CD14-positive monocyte (primary cell): ENCODE data around the gene SLC16A9. TPM values are rescaled to one million over a fixed set of nuclear protein-coding genes. Genes with fewer than 3 reads are reported as not detected.

ENCODE experiments used
- DNase-seq, 3 donors: peaks; one replicate each; pipeline ENCODE4 v3.0.0-alpha.2; 2011 to 2022
- H2AFZ ChIP-seq: 2 replicates; pipeline ENCODE4 v1.6.0; 2012; ENCODE audit warnings: mild to moderate bottlenecking, low read depth, low read length, inconsistent platforms; ENCODE audit not compliant: insufficient read depth, poor library complexity, severe bottlenecking
- H3K27ac ChIP-seq, 2 donors: 1 replicate in 1 of 2; 2 replicates in 1 of 2; pipeline ENCODE4 v1.5.1; 2012 to 2013; ENCODE audit warnings: low read length in 2 of 2, control low read depth in 1 of 2, inconsistent platforms in 1 of 2, low read depth in 1 of 2, mild to moderate bottlenecking in 1 of 2
- H3K27me3 ChIP-seq, 2 donors: one replicate each; pipeline versions ENCODE4 v1.6.0 to v1.6.1; 2011 to 2013; ENCODE audit warnings: low read length in 2 of 2; ENCODE audit not compliant: control insufficient read depth in 2 of 2, insufficient read depth in 2 of 2
- H3K36me3 ChIP-seq, 2 donors: replicated peaks in 1 of 2; 1 replicate in 1 of 2; 2 replicates in 1 of 2; pipeline versions ENCODE4 v1.5.1 to v1.6.1; 2012 to 2013; ENCODE audit warnings: low read length in 2 of 2, control low read depth in 1 of 2, inconsistent platforms in 1 of 2, mild to moderate bottlenecking in 1 of 2; ENCODE audit not compliant: insufficient read depth in 2 of 2, control insufficient read depth in 1 of 2
- H3K4me1 ChIP-seq, 2 donors: 1 replicate in 1 of 2; 2 replicates in 1 of 2; pipeline versions ENCODE4 v1.5.1 to v1.6.1; 2012 to 2013; ENCODE audit warnings: low read length in 2 of 2, control low read depth in 1 of 2, inconsistent platforms in 1 of 2, mild to moderate bottlenecking in 1 of 2, moderate library complexity in 1 of 2; ENCODE audit not compliant: insufficient read depth in 2 of 2, control insufficient read depth in 1 of 2
- H3K4me2 ChIP-seq: replicated peaks from 2 replicates; pipeline ENCODE3; 2012; ENCODE audit warnings: low read length, moderate library complexity, mild to moderate bottlenecking; ENCODE audit not compliant: poor library complexity, severe bottlenecking; ENCODE audit errors: extremely low read depth
- H3K4me3 ChIP-seq, 3 experiments: fragments of 200-600 bp in 1 of 3; sonication (generic) in 1 of 3; replicated peaks in 1 of 3; 1 replicate in 2 of 3; 2 replicates in 1 of 3; pipeline ENCODE4 v1.5.1; 2011 to 2013; ENCODE audit warnings: low read length in 3 of 3, mild to moderate bottlenecking in 3 of 3, control low read depth in 2 of 3, low read depth in 2 of 3, inconsistent platforms in 1 of 3, moderate library complexity in 1 of 3
- H3K79me2 ChIP-seq: 2 replicates; pipeline ENCODE4 v1.6.0; 2012; ENCODE audit warnings: mild to moderate bottlenecking, control low read depth, inconsistent platforms, low read length, moderate library complexity; ENCODE audit not compliant: insufficient read depth
- H3K9ac ChIP-seq: 2 replicates; pipeline ENCODE4 v1.6.0; 2017; ENCODE audit warnings: low read length, mild to moderate bottlenecking; ENCODE audit not compliant: insufficient read depth, poor library complexity, severe bottlenecking
- H3K9me3 ChIP-seq, 2 donors: replicated peaks in 1 of 2; 1 replicate in 1 of 2; 2 replicates in 1 of 2; pipeline versions ENCODE4 v1.5.1 to v1.6.1; 2012 to 2013; ENCODE audit warnings: low read length in 2 of 2, control low read depth in 1 of 2; ENCODE audit not compliant: control insufficient read depth in 1 of 2, insufficient read depth in 1 of 2
- H4K20me1 ChIP-seq: 2 replicates; pipeline ENCODE4 v1.6.0; 2012; ENCODE audit warnings: mild to moderate bottlenecking, low read length, control low read depth, moderate library complexity; ENCODE audit not compliant: insufficient read depth
- H3K27ac Mint-ChIP-seq, 7 donors: one replicate each; pipeline ENCODE4 v1.8.0; 2020; ENCODE audit warnings: mild to moderate bottlenecking in 7 of 7, mixed read lengths in 7 of 7, moderate library complexity in 6 of 7, inconsistent platforms in 2 of 7
- H3K27me3 Mint-ChIP-seq, 3 donors: one replicate each; pipeline ENCODE4 v1.8.0; 2021 to 2022; ENCODE audit warnings: low read depth in 3 of 3, mild to moderate bottlenecking in 3 of 3, mixed read lengths in 3 of 3, moderate library complexity in 3 of 3, inconsistent platforms in 1 of 3
- H3K36me3 Mint-ChIP-seq, 2 donors: one replicate each; pipeline ENCODE4 v1.8.0; 2020; ENCODE audit warnings: mixed read lengths in 2 of 2, inconsistent platforms in 1 of 2, mild to moderate bottlenecking in 1 of 2
- H3K4me1 Mint-ChIP-seq: one replicate; pipeline ENCODE4 v1.8.0; 2020; ENCODE audit warnings: mild to moderate bottlenecking, mixed read lengths
- H3K4me3 Mint-ChIP-seq, 2 donors: one replicate each; pipeline ENCODE4 v1.8.0; 2020; ENCODE audit warnings: mild to moderate bottlenecking in 2 of 2, mixed read lengths in 2 of 2, moderate library complexity in 1 of 2
- H3K9me3 Mint-ChIP-seq, 7 donors: one replicate each; pipeline ENCODE4 v1.8.0; 2020 to 2022; ENCODE audit warnings: mixed read lengths in 7 of 7, mild to moderate bottlenecking in 6 of 7, moderate library complexity in 6 of 7, inconsistent platforms in 2 of 7
- WGBS: methylation state at CpG from one replicate; pipeline ENCODE4 v1.1.5; 2013; ENCODE audit warnings: missing lambda C conversion rate; ENCODE audit not compliant: insufficient coverage; 5-methylcytosine and 5-hydroxymethylcytosine counted together
- intact Hi-C, 2 donors: fragments of 100-400 bp; cut with micrococcal nuclease; formaldehyde crosslinking; loops; one replicate each; pipeline versions ENCODE4 v1.15.0 to v1.15.1; 2023
- polyA plus RNA-seq, 3 donors: library from polyadenylated mRNA; depleted of rRNA in 1 of 3; unstranded in 2 of 3; stranded (reverse) in 1 of 3; fragments of 300-500 nt in 2 of 3; fragments of >200 nt in 1 of 3; fragmentation: Illumina TruSeq in 2 of 3; gene quantifications; 1 replicate in 2 of 3; 2 replicates in 1 of 3; pipeline ENCODE4 v1.2.3, GENCODE V29; 2012 to 2021
- TF ChIP-seq, protein P1 (sequence below): fragments of 200-600 bp; IDR thresholded peaks from one replicate; pipeline ENCODE4 v1.8.0; 2022; ENCODE audit warnings: antibody characterized with exemption, mild to moderate bottlenecking

SLC16A9 gene
- polyA plus RNA-seq, 3 donors, result not detected

GRCh38 chr10:59678884-59679301 lies 30.8 kb downstream of the SLC16A9 start:
- whole genome bisulfite sequencing, result 29% methylated on average over 1 of the region's 4 CpGs
- no peaks in the 10 kb centered on the region for H3K9me3 ChIP-seq
- H3K4me2 ChIP-seq, result no peak overlapping the region
- no peak overlapping the region for H3K9ac ChIP-seq
- TF ChIP-seq, protein P1, sequence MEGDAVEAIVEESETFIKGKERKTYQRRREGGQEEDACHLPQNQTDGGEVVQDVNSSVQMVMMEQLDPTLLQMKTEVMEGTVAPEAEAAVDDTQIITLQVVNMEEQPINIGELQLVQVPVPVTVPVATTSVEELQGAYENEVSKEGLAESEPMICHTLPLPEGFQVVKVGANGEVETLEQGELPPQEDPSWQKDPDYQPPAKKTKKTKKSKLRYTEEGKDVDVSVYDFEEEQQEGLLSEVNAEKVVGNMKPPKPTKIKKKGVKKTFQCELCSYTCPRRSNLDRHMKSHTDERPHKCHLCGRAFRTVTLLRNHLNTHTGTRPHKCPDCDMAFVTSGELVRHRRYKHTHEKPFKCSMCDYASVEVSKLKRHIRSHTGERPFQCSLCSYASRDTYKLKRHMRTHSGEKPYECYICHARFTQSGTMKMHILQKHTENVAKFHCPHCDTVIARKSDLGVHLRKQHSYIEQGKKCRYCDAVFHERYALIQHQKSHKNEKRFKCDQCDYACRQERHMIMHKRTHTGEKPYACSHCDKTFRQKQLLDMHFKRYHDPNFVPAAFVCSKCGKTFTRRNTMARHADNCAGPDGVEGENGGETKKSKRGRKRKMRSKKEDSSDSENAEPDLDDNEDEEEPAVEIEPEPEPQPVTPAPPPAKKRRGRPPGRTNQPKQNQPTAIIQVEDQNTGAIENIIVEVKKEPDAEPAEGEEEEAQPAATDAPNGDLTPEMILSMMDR, result no peak
- H3K4me1 Mint-ChIP-seq, result no peaks in the 10 kb centered on the region
- no peak overlapping the region for H3K4me3 ChIP-seq
- H3K4me1 ChIP-seq, result no peaks in the 10 kb centered on the region
- no peak for DNase-seq
- intact Hi-C loops, result no loop called here
- H3K9me3 Mint-ChIP-seq, result peaks cover 0 to 2% (median 0%) of the 10 kb centered on the region in 7 donors
- no peaks in the 10 kb centered on the region for H3K79me2 ChIP-seq
- H3K27me3 Mint-ChIP-seq, result no peaks in the 10 kb centered on the region
- no peaks in the 10 kb centered on the region for H3K36me3 Mint-ChIP-seq
- no peaks in the 10 kb centered on the region for H4K20me1 ChIP-seq
- no peak overlapping the region for H3K27ac Mint-ChIP-seq
- no peak overlapping the region for H2AFZ ChIP-seq
- H3K36me3 ChIP-seq, result no peaks in the 10 kb centered on the region
- H3K4me3 Mint-ChIP-seq, result no peak overlapping the region
- H3K27ac ChIP-seq, result no peak overlapping the region
- no peaks in the 10 kb centered on the region for H3K27me3 ChIP-seq

DNA sequence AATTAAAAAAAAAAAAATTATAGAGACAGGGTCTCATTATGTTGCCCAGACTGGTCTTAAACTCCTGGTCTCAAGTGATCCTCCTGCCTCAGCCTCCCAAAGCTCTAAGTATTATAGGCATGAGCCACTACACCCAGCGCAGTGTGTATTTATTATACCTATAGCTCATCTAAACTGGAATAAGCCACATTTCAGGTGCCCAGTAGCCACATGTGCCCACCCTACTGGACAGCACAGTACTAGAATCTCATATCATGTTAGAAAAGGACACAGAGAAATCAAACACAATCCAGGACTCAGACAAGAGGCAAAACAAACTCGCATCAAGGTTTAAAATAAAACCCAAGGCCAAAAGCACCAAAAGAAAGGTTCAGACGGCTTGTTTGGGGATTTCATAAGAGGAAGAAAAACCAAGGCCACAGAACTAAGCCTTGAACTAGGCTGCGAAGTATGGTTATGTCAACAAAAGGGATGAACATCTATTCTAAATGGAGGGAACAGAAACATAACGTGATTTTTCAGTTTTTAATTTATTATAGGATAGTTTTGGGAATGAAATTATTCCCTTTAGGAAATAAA lies 32.3 kb downstream of the SLC16A9 start:
- H3K4me1 Mint-ChIP-seq, result no peaks in the 10 kb centered on the region
- Histone ChIP-seq H4K20me1 (no peaks in the 10 kb centered on the region), H3K4me3 (no peak overlapping the region), H3K9me3 (no peaks in the 10 kb centered on the region), H3K79me2 (no peaks in the 10 kb centered on the region), H3K36me3 (no peaks in the 10 kb centered on the region), H3K9ac (no peak overlapping the region), H3K27ac (no peak overlapping the region), H3K4me1 (no peaks in the 10 kb centered on the region), H2AFZ (no peak overlapping the region), H3K4me2 (no peak overlapping the region), H3K27me3 (no peaks in the 10 kb centered on the region)
- 71% methylated on average over 1 of the region's 5 CpGs for WGBS
- DNase-seq, result no peak
- TF ChIP-seq, protein P1, result no peak
- peaks cover 0 to 2% (median 0%) of the 10 kb centered on the region in 7 donors for H3K9me3 Mint-ChIP-seq
- H3K27me3 Mint-ChIP-seq, result peaks cover 0 to 1% (median 0%) of the 10 kb centered on the region in 3 donors
- no peak overlapping the region for H3K4me3 Mint-ChIP-seq
- no peak overlapping the region for H3K27ac Mint-ChIP-seq
- intact Hi-C loops, result no loop called here
- H3K36me3 Mint-ChIP-seq, result no peaks in the 10 kb centered on the region
